B cell (primary cell): ENCODE data around the gene NPIPB9. TPM values are rescaled to one million over a fixed set of nuclear protein-coding genes. Genes with fewer than 3 reads are reported as not detected.

ENCODE experiments used
- ATAC-seq: fragments of 200-7000 bp; cut with Tn5 transposase; one replicate; pipeline ENCODE4 v1.10.0; 2021; ENCODE audit warnings: low read depth, mild to moderate bottlenecking, moderate number of reproducible peaks, moderate library complexity
- CTCF ChIA-PET: fragments of 350-600 bp; sonication (Branson Sonifier 250); formaldehyde crosslinking; loops from one replicate; lab custom pipeline; 2021; ENCODE audit warnings: antibody characterized with exemption, inconsistent platforms; lab: Charles Lee
- POLR2A ChIA-PET: fragments of 350-600 bp; sonication (Branson Sonifier 250); formaldehyde crosslinking; loops from one replicate; lab custom pipeline; 2021; ENCODE audit warnings: antibody characterized with exemption; lab: Charles Lee
- DNase-seq: peaks from one replicate; pipeline ENCODE4 v3.0.0; 2013
- H2AFZ ChIP-seq: 2 replicates; pipeline ENCODE4 v1.6.1; 2012; ENCODE audit warnings: mild to moderate bottlenecking, low read depth, low read length; ENCODE audit not compliant: insufficient read depth, poor library complexity, severe bottlenecking
- H3K27ac ChIP-seq, 2 donors: 1 replicate in 1 of 2; 2 replicates in 1 of 2; pipeline ENCODE4 v1.5.1; 2012 to 2013; ENCODE audit warnings: low read length in 2 of 2, mild to moderate bottlenecking in 2 of 2, moderate library complexity in 1 of 2
- H3K27me3 ChIP-seq, 4 experiments: fragments of 200-600 bp in 1 of 4; sonication (generic) in 1 of 4; replicated peaks in 1 of 4; 1 replicate in 2 of 4; 2 replicates in 2 of 4; pipeline versions ENCODE4 v1.6.1 to v1.7.0; 2013 to 2016; ENCODE audit warnings: low read length in 3 of 4, mild to moderate bottlenecking in 2 of 4, mixed read lengths in 1 of 4, moderate library complexity in 1 of 4; ENCODE audit not compliant: insufficient read depth in 4 of 4, control insufficient read depth in 3 of 4; ENCODE audit errors: control extremely low read depth in 1 of 4
- H3K36me3 ChIP-seq, 2 experiments: replicated peaks in 1 of 2; 1 replicate in 1 of 2; 2 replicates in 1 of 2; pipeline versions ENCODE4 v1.6.1 to v1.7.1; 2013; ENCODE audit warnings: low read length in 1 of 2; ENCODE audit not compliant: insufficient read depth in 2 of 2, control insufficient read depth in 1 of 2; ENCODE audit errors: control extremely low read depth in 1 of 2, extremely low read depth in 1 of 2
- H3K4me1 ChIP-seq, 2 donors: fragments of 200-600 bp in 1 of 2; sonication (generic) in 1 of 2; 1 replicate in 1 of 2; 2 replicates in 1 of 2; pipeline versions ENCODE4 v1.5.1 to v1.6.1; 2013 to 2017; ENCODE audit warnings: low read length in 2 of 2; ENCODE audit not compliant: control insufficient read depth in 2 of 2, insufficient read depth in 2 of 2
- H3K4me2 ChIP-seq: replicated peaks from 2 replicates; pipeline ENCODE3; 2012; ENCODE audit warnings: mild to moderate bottlenecking, low read depth, low read length; ENCODE audit not compliant: poor library complexity, severe bottlenecking
- H3K4me3 ChIP-seq, 5 experiments: fragments of 200-600 bp in 1 of 5; sonication (generic) in 1 of 5; 1 replicate in 3 of 5; 2 replicates in 2 of 5; pipeline versions ENCODE4 v1.5.1 to v1.7.0; 2011 to 2016; ENCODE audit warnings: low read length in 4 of 5, mild to moderate bottlenecking in 4 of 5, low read depth in 2 of 5, control low read depth in 1 of 5, moderate library complexity in 1 of 5; ENCODE audit not compliant: insufficient read depth in 1 of 5; ENCODE audit errors: control extremely low read depth in 1 of 5, extremely low read depth in 1 of 5
- H3K79me2 ChIP-seq: fragments of 200-600 bp; sonication (generic); one replicate; pipeline ENCODE4 v1.6.0; 2016; ENCODE audit warnings: low read length; ENCODE audit not compliant: control insufficient read depth, insufficient read depth
- H3K9ac ChIP-seq: fragments of 200-600 bp; sonication (generic); 2 replicates; pipeline ENCODE4 v1.6.1; 2017; ENCODE audit warnings: mild to moderate bottlenecking, low read length, moderate library complexity
- H3K9me3 ChIP-seq, 3 donors: one replicate each; pipeline versions ENCODE4 v1.6.1 to v1.7.1; 2013; ENCODE audit warnings: low read length in 2 of 3; ENCODE audit not compliant: control insufficient read depth in 2 of 3, insufficient read depth in 1 of 3; ENCODE audit errors: control extremely low read depth in 1 of 3
- H4K20me1 ChIP-seq: 2 replicates; pipeline ENCODE4 v1.6.0; 2012; ENCODE audit warnings: mild to moderate bottlenecking, low read length; ENCODE audit not compliant: insufficient read depth, control insufficient read depth, poor library complexity, severe bottlenecking
- H3K27ac Mint-ChIP-seq: one replicate; pipeline ENCODE4 v1.8.0; 2021; ENCODE audit warnings: mixed read lengths
- H3K27me3 Mint-ChIP-seq: one replicate; pipeline ENCODE4 v1.8.0; 2021; ENCODE audit warnings: mixed read lengths
- H3K4me1 Mint-ChIP-seq: one replicate; pipeline ENCODE4 v1.8.0; 2021; ENCODE audit warnings: mixed read lengths
- H3K4me3 Mint-ChIP-seq: one replicate; pipeline ENCODE4 v1.8.0; 2021; ENCODE audit warnings: mixed read lengths
- H3K9me3 Mint-ChIP-seq: one replicate; pipeline ENCODE4 v1.8.0; 2022; ENCODE audit warnings: mixed read lengths; ENCODE audit not compliant: insufficient read depth
- EZH2 ChIP-seq: IDR thresholded peaks from 2 replicates; pipeline ENCODE4 v1.6.1; 2012; ENCODE audit warnings: borderline replicate concordance, low read depth, mild to moderate bottlenecking, moderate library complexity, low read length; ENCODE audit not compliant: insufficient read depth, poor library complexity, severe bottlenecking
- WGBS: methylation state at CpG from one replicate; pipeline ENCODE4 v1.1.5; 2013; ENCODE audit warnings: missing lambda C conversion rate; ENCODE audit not compliant: insufficient coverage; 5-methylcytosine and 5-hydroxymethylcytosine counted together
- intact Hi-C: fragments of 100-400 bp; cut with micrococcal nuclease; formaldehyde crosslinking; loops from one replicate; pipeline ENCODE4 v1.10.0; 2022
- polyA plus RNA-seq: library from polyadenylated mRNA; depleted of rRNA; stranded (reverse); fragments of >200 nt; gene quantifications from 2 replicates; pipeline ENCODE4 v1.2.3, GENCODE V29; 2012
- small RNA-seq: library from RNA; depleted of rRNA; stranded (forward); fragments of <200 nt; gene quantifications from one replicate; pipeline ENCODE3, GENCODE V24; 2012; ENCODE audit warnings: low replicate concordance, low read depth; ENCODE audit not compliant: insufficient read length
- total RNA-seq, 2 donors: library from RNA; stranded (reverse); fragments of 120-200 nt in 1 of 2; gene quantifications; 1 replicate in 1 of 2; 2 replicates in 1 of 2; pipeline versions ENCODE4 v1.2.3 to v1.2.4, GENCODE V29; 2013 to 2022
- TF ChIP-seq, protein P1 (sequence below): fragments of 200-600 bp; IDR thresholded peaks from one replicate; pipeline ENCODE4 v1.8.0; 2022; ENCODE audit warnings: antibody characterized with exemption, mild to moderate bottlenecking

Gene NPIPB9
- total and polyA plus RNA-seq, 2 donors (not counting 1 experiment from before 2014, with no cell fraction given): 1.3 to 12.6 TPM

DNA sequence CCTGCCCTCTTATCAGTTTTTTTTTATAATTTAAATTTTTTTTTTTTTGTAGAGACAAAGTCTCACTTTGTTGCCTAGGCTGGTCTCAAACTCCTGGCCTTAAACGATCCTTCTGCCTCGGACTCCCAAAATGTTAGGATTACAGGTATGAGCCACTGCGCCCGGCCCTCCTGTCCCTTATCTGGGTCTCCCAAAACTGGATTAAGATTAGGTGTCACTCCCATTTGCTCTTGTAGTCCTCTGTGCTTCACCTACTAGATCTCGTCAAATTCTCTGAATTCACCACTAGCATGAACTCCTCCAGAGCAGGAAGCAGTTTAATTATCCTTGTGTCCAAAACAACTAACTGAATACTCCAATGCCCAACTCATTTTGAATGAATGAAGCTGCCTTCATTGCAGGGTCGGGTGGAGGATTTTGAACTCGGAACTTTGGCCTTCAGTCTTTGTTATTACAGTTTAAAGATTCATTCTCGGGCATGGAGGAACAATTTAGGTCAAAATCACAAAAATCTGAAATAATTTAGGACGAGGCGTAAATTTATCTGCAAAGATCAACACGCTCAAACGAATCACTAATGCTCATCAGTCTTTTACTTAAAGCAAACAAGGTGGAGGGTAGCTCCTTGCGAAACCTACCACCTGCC, 70.4 kb downstream of the NPIPB9 start:
- POLR2A ChIA-PET: interaction anchor here (0.7 to 1.9 kb wide), 7 partner anchors 17 to 152 kb away, joined by 3 to 23 read pairs (median 7); partner anchors contain the start of genes RABEP2, SH2B1, SPNS1 and TUFM
- WGBS: 47% methylated on average over 6 of the region's 13 CpGs
- Histone ChIP-seq H3K27ac (peak overlapping the region; percentile 85 to 98), H3K4me2 (peak overlapping the region; percentile 81), H3K9me3 (no peaks in the 10 kb centered on the region), H3K4me1 (peaks cover 19 to 23% of the 10 kb centered on the region in 2 donors), H3K27me3 (no peaks in the 10 kb centered on the region), H2AFZ (peak overlapping the region; percentile 62), H3K36me3 (peaks cover 0 to 23% of the 10 kb centered on the region in 2 experiments), H4K20me1 (peaks cover 27% of the 10 kb centered on the region), H3K79me2 (peaks cover 47% of the 10 kb centered on the region), H3K4me3 (peak overlapping the region; percentile 75 to 95 (median 87)), H3K9ac (peak overlapping the region; percentile 94)
- Mint-ChIP-seq H3K4me3 (peak overlapping the region; percentile 98), H3K9me3 (no peaks in the 10 kb centered on the region), H3K27ac (peak overlapping the region; percentile 91), H3K27me3 (no peaks in the 10 kb centered on the region), H3K4me1 (peaks cover 28% of the 10 kb centered on the region)
- no peak for DNase-seq
- CTCF ChIA-PET: interaction anchor here (1.2 to 3.1 kb wide), 3 partner anchors 25 to 123 kb away, joined by 6 to 18 read pairs (median 8); partner anchors contain the start of genes CD19 and TUFM
- no peak for ATAC-seq
- TF ChIP-seq, protein P1, sequence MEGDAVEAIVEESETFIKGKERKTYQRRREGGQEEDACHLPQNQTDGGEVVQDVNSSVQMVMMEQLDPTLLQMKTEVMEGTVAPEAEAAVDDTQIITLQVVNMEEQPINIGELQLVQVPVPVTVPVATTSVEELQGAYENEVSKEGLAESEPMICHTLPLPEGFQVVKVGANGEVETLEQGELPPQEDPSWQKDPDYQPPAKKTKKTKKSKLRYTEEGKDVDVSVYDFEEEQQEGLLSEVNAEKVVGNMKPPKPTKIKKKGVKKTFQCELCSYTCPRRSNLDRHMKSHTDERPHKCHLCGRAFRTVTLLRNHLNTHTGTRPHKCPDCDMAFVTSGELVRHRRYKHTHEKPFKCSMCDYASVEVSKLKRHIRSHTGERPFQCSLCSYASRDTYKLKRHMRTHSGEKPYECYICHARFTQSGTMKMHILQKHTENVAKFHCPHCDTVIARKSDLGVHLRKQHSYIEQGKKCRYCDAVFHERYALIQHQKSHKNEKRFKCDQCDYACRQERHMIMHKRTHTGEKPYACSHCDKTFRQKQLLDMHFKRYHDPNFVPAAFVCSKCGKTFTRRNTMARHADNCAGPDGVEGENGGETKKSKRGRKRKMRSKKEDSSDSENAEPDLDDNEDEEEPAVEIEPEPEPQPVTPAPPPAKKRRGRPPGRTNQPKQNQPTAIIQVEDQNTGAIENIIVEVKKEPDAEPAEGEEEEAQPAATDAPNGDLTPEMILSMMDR: no peak
- no peak for TF ChIP-seq EZH2
- intact Hi-C loops: loop anchor here (1.0 kb wide), 2 partner anchors 24 to 102 kb away; partner anchors contain the start of gene TUFM

Small RNA genes within 50 kb of the gene (small RNA-seq; reads per million reads assigned to genes)
- not detected for gene MIR6862-2

Other genes starting within 250 kb of the NPIPB9 start
- not detected in 2 replicates for gene IL27, start 245.0 kb upstream of the NPIPB9 start, total RNA-seq
- gene IL27, start 245.0 kb upstream of the NPIPB9 start, polyA plus RNA-seq: 0.09 TPM in 1 of 2 replicates, not detected in the other
- not detected in 2 replicates for gene NUPR1, start 212.8 kb upstream of the NPIPB9 start, total RNA-seq
- not detected in 2 replicates for gene NUPR1, start 212.8 kb upstream of the NPIPB9 start, polyA plus RNA-seq
- 52.5 and 52.9 TPM in 2 replicates for gene SGF29, start 197.9 kb upstream of the NPIPB9 start, total RNA-seq
- gene SGF29, start 197.9 kb upstream of the NPIPB9 start, polyA plus RNA-seq: 24.0 and 28.2 TPM in 2 replicates
- gene SULT1A2, start 154.7 kb upstream of the NPIPB9 start, total RNA-seq: 0.32 and 0.36 TPM in 2 replicates
- gene SULT1A2, start 154.7 kb upstream of the NPIPB9 start, polyA plus RNA-seq: 0.29 TPM in 1 of 2 replicates, not detected in the other
- 4.2 and 5.0 TPM in 2 replicates for gene SULT1A1, start 141.7 kb upstream of the NPIPB9 start, total RNA-seq
- 5.0 and 7.1 TPM in 2 replicates for gene SULT1A1, start 141.7 kb upstream of the NPIPB9 start, polyA plus RNA-seq
- gene NPIPB8, start 113.7 kb upstream of the NPIPB9 start, total RNA-seq: 0.44 and 1.1 TPM in 2 replicates
- 0.04 and 0.22 TPM in 2 replicates for gene NPIPB8, start 113.7 kb upstream of the NPIPB9 start, polyA plus RNA-seq
- 353 and 372 TPM in 2 replicates for gene EIF3C, start 40.3 kb upstream of the NPIPB9 start, total RNA-seq
- 97.8 and 126 TPM in 2 replicates for gene EIF3C, start 40.3 kb upstream of the NPIPB9 start, polyA plus RNA-seq
- gene ATXN2L, start 71.2 kb downstream of the NPIPB9 start, total RNA-seq: 274 and 289 TPM in 2 replicates
- gene ATXN2L, start 71.2 kb downstream of the NPIPB9 start, polyA plus RNA-seq: 134 and 157 TPM in 2 replicates
- gene TUFM, start 94.6 kb downstream of the NPIPB9 start, total RNA-seq: 129 and 143 TPM in 2 replicates
- 126 and 160 TPM in 2 replicates for gene TUFM, start 94.6 kb downstream of the NPIPB9 start, polyA plus RNA-seq
- gene SH2B1, start 112.1 kb downstream of the NPIPB9 start, total RNA-seq: 118 and 120 TPM in 2 replicates
- gene SH2B1, start 112.1 kb downstream of the NPIPB9 start, polyA plus RNA-seq: 94.2 and 118 TPM in 2 replicates
- gene ATP2A1, start 126.7 kb downstream of the NPIPB9 start, total RNA-seq: 0.84 and 1.1 TPM in 2 replicates
- gene ATP2A1, start 126.7 kb downstream of the NPIPB9 start, polyA plus RNA-seq: 0.22 and 0.31 TPM in 2 replicates
- gene RABEP2, start 173.5 kb downstream of the NPIPB9 start, total RNA-seq: 132 and 136 TPM in 2 replicates
- 178 and 226 TPM in 2 replicates for gene RABEP2, start 173.5 kb downstream of the NPIPB9 start, polyA plus RNA-seq
- 303 and 306 TPM in 2 replicates for gene CD19, start 180.2 kb downstream of the NPIPB9 start, total RNA-seq
- 478 and 548 TPM in 2 replicates for gene CD19, start 180.2 kb downstream of the NPIPB9 start, polyA plus RNA-seq
- gene NFATC2IP, start 199.2 kb downstream of the NPIPB9 start, total RNA-seq: 102 TPM in 2 replicates
- gene NFATC2IP, start 199.2 kb downstream of the NPIPB9 start, polyA plus RNA-seq: 96.4 and 125 TPM in 2 replicates
- gene SPNS1, start 223.0 kb downstream of the NPIPB9 start, total RNA-seq: 36.4 and 37.8 TPM in 2 replicates
- gene SPNS1, start 223.0 kb downstream of the NPIPB9 start, polyA plus RNA-seq: 43.3 and 47.6 TPM in 2 replicates
- gene LAT, start 233.3 kb downstream of the NPIPB9 start, total RNA-seq: 10.6 and 11.5 TPM in 2 replicates
- gene LAT, start 233.3 kb downstream of the NPIPB9 start, polyA plus RNA-seq: 12.2 and 20.1 TPM in 2 replicates